Measurements from ENCODE around the gene ZDHHC9.

ZDHHC9 gene

GRCh38 chrX:129769467-129770154, 74.1 kb downstream of the ZDHHC9 start:
- H3K4me1 ChIP-seq (ENCODE audit: insufficient read depth, low read length): peaks cover 86% of the 10 kb centered on the region
- ATAC-seq (ENCODE audit: insufficient read depth, low read depth) (peak; percentile 73), DNase-seq (peak; percentile 91)
- no peaks in the 10 kb centered on the region for H3K36me3 ChIP-seq (ENCODE audit: insufficient read depth, low read length)
- TF ChIP-seq EZH2 (IDR thresholded peaks at IDR 0.05; ENCODE audit: borderline replicate concordance, low read depth, low read length, severe bottlenecking): no peak
- no peak for TF ChIP-seq CTCF (IDR thresholded peaks at IDR 0.05; ENCODE audit: borderline replicate concordance, extremely low read depth, low read length, poor library complexity, severe bottlenecking)
- H3K4me3 ChIP-seq (ENCODE audit: low read depth in 1 of 2, low read length in 2 of 2): no peak overlapping the region
- H3K4me2 ChIP-seq (ENCODE audit: insufficient read depth, low read length): peak overlapping the region; percentile 36
- no peaks in the 10 kb centered on the region for H3K9me3 ChIP-seq (ENCODE audit: insufficient read depth, low read length, severe bottlenecking)
- H4K20me1 ChIP-seq (ENCODE audit: insufficient read depth, low read length): no peaks in the 10 kb centered on the region
- peak overlapping the region; percentile 65 for H3K9ac ChIP-seq (ENCODE audit: low read depth, low read length)
- peak overlapping the region; percentile 99 for H3K27ac ChIP-seq (ENCODE audit: low read length)
- H3K79me2 ChIP-seq (ENCODE audit: insufficient read depth, low read length): peaks cover 22% of the 10 kb centered on the region
- H2AFZ ChIP-seq (ENCODE audit: low read depth, low read length): no peak overlapping the region
- no peaks in the 10 kb centered on the region for H3K27me3 ChIP-seq (ENCODE audit: insufficient read depth, low read length, poor library complexity)

DNA sequence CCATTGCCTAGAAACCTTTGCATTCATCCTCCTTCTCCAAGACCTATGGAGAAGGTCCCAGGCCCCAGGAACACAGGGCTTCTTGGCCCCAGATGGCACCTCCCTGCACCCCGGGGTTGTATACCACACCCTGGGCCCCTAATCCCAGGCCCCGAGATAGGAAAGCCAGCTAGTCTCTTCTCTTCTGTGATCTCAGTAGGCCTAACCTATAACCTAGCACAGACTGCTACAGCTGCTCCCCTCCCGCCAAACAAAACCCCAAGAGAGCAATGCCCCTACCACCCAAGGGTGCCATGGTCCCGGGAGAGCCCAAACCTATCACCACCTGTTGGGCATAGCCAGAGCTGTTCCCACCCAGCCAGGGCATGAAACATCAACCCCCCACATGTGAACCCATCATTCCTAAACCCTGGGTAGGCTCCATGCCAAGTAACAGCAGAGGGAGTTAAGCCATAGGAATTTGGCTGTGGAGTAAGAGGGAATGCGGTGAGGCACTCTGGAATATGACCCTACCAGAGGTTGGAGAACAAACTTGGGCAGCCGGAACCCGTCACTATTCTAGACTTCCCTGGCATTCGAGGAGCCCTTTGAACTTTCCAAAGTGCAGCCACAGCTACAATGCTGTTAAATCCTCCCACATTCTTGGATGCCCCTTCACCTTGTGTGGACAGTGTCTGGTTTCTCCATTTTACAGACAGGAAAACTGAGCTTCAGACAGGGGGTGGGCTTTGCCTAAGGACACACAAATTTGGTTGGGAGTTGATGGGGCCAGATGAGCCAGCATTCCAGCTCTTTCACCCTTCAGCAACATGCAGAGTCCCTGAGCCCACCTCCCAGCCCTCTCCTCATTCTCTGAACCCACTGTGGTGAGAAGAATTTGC, 74.9 kb downstream of the ZDHHC9 start:
- DNase-seq (peak; percentile 72), ATAC-seq (ENCODE audit: insufficient read depth, low read depth) (peak; percentile 55)
- TF ChIP-seq EZH2 (IDR thresholded peaks at IDR 0.05; ENCODE audit: borderline replicate concordance, low read depth, low read length, severe bottlenecking) (no peak), CTCF (IDR thresholded peaks at IDR 0.05; ENCODE audit: borderline replicate concordance, extremely low read depth, low read length, poor library complexity, severe bottlenecking) (peak; percentile 3)
- H3K9ac ChIP-seq (ENCODE audit: low read depth, low read length): peak overlapping the region; percentile 60
- no peaks in the 10 kb centered on the region for H4K20me1 ChIP-seq (ENCODE audit: insufficient read depth, low read length)
- H3K27me3 ChIP-seq (ENCODE audit: insufficient read depth, low read length, poor library complexity): no peaks in the 10 kb centered on the region
- no peaks in the 10 kb centered on the region for H3K9me3 ChIP-seq (ENCODE audit: insufficient read depth, low read length, severe bottlenecking)
- peak overlapping the region in 1 of 2 experiments; percentile 30; a peak in 1 of 4 replicates for H3K4me3 ChIP-seq (ENCODE audit: low read depth in 1 of 2, low read length in 2 of 2)
- no peaks in the 10 kb centered on the region for H3K36me3 ChIP-seq (ENCODE audit: insufficient read depth, low read length)
- peaks cover 79% of the 10 kb centered on the region for H3K4me1 ChIP-seq (ENCODE audit: insufficient read depth, low read length)
- peaks cover 21% of the 10 kb centered on the region for H3K79me2 ChIP-seq (ENCODE audit: insufficient read depth, low read length)
- no peak overlapping the region for H2AFZ ChIP-seq (ENCODE audit: low read depth, low read length)
- H3K27ac ChIP-seq (ENCODE audit: low read length): peak overlapping the region; percentile 99
- H3K4me2 ChIP-seq (ENCODE audit: insufficient read depth, low read length): peak overlapping the region; percentile 36

DNA sequence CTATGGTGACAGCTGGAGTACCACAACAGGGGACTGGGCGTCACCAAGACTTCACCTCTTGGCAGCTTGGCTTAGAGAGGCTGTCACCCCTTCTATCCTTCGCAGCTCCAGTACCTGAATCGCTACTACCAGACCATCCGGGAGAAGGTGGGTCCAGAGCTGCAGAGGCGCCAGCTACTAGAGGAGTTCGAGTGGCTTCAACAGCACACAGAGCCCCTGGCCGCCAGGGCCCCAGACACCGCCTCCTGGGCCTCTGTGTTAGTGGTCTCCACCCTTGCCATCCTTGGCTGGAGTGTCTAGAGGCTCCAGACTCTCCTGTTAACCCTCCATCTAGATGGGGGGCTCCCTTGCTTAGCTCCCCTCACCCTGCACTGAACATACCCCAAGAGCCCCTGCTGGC, 75.5 kb downstream of the ZDHHC9 start:
- H3K9me3 ChIP-seq (ENCODE audit: insufficient read depth, low read length, severe bottlenecking): no peaks in the 10 kb centered on the region
- DNase-seq (no peak), ATAC-seq (ENCODE audit: insufficient read depth, low read depth) (peak; percentile 2)
- TF ChIP-seq CTCF (IDR thresholded peaks at IDR 0.05; ENCODE audit: borderline replicate concordance, extremely low read depth, low read length, poor library complexity, severe bottlenecking) (no peak), EZH2 (IDR thresholded peaks at IDR 0.05; ENCODE audit: borderline replicate concordance, low read depth, low read length, severe bottlenecking) (no peak)
- no peaks in the 10 kb centered on the region for H4K20me1 ChIP-seq (ENCODE audit: insufficient read depth, low read length)
- H3K36me3 ChIP-seq (ENCODE audit: insufficient read depth, low read length): no peaks in the 10 kb centered on the region
- H3K27ac ChIP-seq (ENCODE audit: low read length): peak overlapping the region; percentile 99
- peaks cover 19% of the 10 kb centered on the region for H3K79me2 ChIP-seq (ENCODE audit: insufficient read depth, low read length)
- no peak overlapping the region for H2AFZ ChIP-seq (ENCODE audit: low read depth, low read length)
- H3K4me1 ChIP-seq (ENCODE audit: insufficient read depth, low read length): peaks cover 78% of the 10 kb centered on the region
- no peak overlapping the region; the same call in 1 of the 2 replicates for H3K4me2 ChIP-seq (ENCODE audit: insufficient read depth, low read length)
- peak overlapping the region; percentile 60 for H3K9ac ChIP-seq (ENCODE audit: low read depth, low read length)
- H3K4me3 ChIP-seq (ENCODE audit: low read depth in 1 of 2, low read length in 2 of 2): no peak overlapping the region; a peak in 1 of 4 replicates
- no peaks in the 10 kb centered on the region for H3K27me3 ChIP-seq (ENCODE audit: insufficient read depth, low read length, poor library complexity)
